Measurements from ENCODE around the gene RPL10. TPM values are rescaled to one million over a fixed set of nuclear protein-coding genes. Genes with fewer than 3 reads are reported as not detected.
"Not testable (repeated sequence)": the region's sequence is repeated elsewhere in the genome, so short reads cannot be mapped to it uniquely, and the experiment has no call there.

RPL10 gene
- polyA plus RNA-seq, 3 donors, result 3,021 to 3,596 (median 3,323) TPM

- DNase-seq (ENCODE audit: extremely low read depth in 1 of 11, low read depth in 9 of 11, low spot score in 4 of 11), result no peak
Measured at GRCh38 chrX:154381271-154381670, 16.9 kb upstream of the RPL10 start.

- DNase-seq (ENCODE audit: extremely low read depth in 1 of 11, low read depth in 9 of 11, low spot score in 4 of 11), result no peak
Measured at GRCh38 chrX:154382483-154383069, 15.6 kb upstream of the RPL10 start.

GRCh38 chrX:154383359-154384283 lies 14.6 kb upstream of the RPL10 start:
- DNase-seq (ENCODE audit: extremely low read depth in 1 of 11, low read depth in 9 of 11, low spot score in 4 of 11), result no peak

GRCh38 chrX:154384284-154384892 lies 13.8 kb upstream of the RPL10 start:
- no peak for DNase-seq (ENCODE audit: extremely low read depth in 1 of 11, low read depth in 9 of 11, low spot score in 4 of 11)

- not testable (repeated sequence) for DNase-seq (ENCODE audit: extremely low read depth in 1 of 11, low read depth in 9 of 11, low spot score in 4 of 11)
Measured at GRCh38 chrX:154388094-154388493, 10.1 kb upstream of the RPL10 start.

DNA sequence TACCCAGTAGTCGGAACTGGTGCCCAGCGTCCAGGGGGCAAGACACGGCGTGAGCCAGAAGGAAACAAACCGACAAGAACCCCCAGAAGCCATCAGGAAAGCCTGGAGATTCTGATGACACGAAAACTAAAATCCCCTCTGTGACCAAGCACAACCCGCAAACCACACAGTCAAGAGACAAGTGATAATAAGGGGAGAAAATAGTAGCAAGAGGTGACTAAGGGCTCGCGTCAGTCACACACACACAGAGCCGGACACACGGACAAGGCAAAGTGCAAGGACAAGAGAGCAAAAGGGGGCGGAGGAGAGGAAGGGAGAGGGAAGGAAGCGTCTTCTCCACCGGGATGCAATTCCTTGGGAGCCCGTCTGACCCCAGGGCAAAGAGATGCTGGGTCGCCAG lies 9.5 kb upstream of the RPL10 start:
- DNase-seq (ENCODE audit: extremely low read depth in 1 of 11, low read depth in 9 of 11, low spot score in 4 of 11), result not testable (repeated sequence)

GRCh38 chrX:154389812-154390747 lies 8.1 kb upstream of the RPL10 start:
- DNase-seq (ENCODE audit: extremely low read depth in 1 of 11, low read depth in 9 of 11, low spot score in 4 of 11), result not testable (repeated sequence)

- DNase-seq (ENCODE audit: extremely low read depth in 1 of 11, low read depth in 9 of 11, low spot score in 4 of 11), result not testable (repeated sequence)
Measured at GRCh38 chrX:154396363-154396762, 1.8 kb upstream of the RPL10 start.

GRCh38 chrX:154396973-154397887 lies 947 bp upstream of the RPL10 start:
- peak in 1 of 11 donors; percentile 43 for DNase-seq (ENCODE audit: extremely low read depth in 1 of 11, low read depth in 9 of 11, low spot score in 4 of 11)

DNA sequence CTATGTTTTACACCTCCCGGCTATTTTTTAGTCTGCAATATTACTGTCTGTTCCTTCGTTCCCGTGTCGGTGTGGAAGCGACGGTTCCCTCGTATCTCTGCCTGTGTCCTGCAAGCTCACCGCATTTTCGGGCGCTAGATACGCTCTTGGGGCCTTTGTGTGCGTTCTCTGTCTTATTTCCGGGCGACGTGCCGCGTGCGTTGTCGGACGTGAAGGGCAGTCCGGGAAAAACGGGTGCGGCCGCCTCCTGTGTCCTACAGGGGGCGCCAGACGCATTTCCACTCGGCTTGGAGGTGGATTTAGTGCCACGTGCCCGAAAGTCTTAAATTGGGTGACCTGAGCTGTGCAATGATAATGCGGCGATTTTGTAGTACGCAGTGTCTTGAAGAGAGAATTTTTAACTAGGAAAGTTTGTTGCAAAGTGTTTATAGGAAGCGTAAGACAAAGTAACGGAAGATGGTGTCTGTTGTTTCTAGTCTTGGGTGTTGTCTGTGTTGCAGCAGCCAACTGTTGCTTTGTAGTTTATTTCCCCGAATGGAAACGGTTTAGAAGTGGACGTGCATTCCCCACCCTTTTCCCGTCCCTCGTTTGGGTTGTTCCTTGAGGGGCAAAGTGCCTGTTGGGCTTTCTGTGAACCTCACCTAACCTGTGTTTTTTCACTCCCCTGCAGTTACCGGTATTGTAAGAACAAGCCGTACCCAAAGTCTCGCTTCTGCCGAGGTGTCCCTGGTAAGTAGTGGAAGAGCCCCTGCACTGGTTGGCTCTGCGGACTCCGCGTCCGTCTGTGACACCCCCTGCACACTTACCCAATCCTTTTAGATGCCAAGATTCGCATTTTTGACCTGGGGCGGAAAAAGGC lies 720 bp downstream of the RPL10 start:
- peak in 5 of 11 donors; percentile 65 to 79 (median 75) for DNase-seq (ENCODE audit: extremely low read depth in 1 of 11, low read depth in 9 of 11, low spot score in 4 of 11)

GRCh38 chrX:154399527-154400368 lies 1.6 kb downstream of the RPL10 start:
- no peak for DNase-seq (ENCODE audit: extremely low read depth in 1 of 11, low read depth in 9 of 11, low spot score in 4 of 11)

DNA sequence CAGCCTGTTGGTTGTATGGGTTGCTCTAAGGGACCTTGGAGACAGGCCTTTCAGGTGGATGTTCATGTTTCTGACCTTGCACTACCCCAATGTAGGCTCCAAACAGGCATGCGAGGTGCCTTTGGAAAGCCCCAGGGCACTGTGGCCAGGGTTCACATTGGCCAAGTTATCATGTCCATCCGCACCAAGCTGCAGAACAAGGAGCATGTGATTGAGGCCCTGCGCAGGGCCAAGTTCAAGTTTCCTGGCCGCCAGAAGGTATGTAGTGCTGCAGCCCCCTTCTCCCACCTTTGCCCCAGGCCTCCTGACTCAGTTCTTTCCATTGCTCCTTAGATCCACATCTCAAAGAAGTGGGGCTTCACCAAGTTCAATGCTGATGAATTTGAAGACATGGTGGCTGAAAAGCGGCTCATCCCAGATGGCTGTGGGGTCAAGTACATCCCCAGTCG lies 2.2 kb downstream of the RPL10 start:
- DNase-seq (ENCODE audit: extremely low read depth in 1 of 11, low read depth in 9 of 11, low spot score in 4 of 11), result not testable (repeated sequence)

- no peak for DNase-seq (ENCODE audit: extremely low read depth in 1 of 11, low read depth in 9 of 11, low spot score in 4 of 11)
Measured at GRCh38 chrX:154401045-154401799, 3.0 kb downstream of the RPL10 start.

GRCh38 chrX:154401918-154402621 lies 3.9 kb downstream of the RPL10 start:
- DNase-seq (ENCODE audit: extremely low read depth in 1 of 11, low read depth in 9 of 11, low spot score in 4 of 11), result no peak

DNA sequence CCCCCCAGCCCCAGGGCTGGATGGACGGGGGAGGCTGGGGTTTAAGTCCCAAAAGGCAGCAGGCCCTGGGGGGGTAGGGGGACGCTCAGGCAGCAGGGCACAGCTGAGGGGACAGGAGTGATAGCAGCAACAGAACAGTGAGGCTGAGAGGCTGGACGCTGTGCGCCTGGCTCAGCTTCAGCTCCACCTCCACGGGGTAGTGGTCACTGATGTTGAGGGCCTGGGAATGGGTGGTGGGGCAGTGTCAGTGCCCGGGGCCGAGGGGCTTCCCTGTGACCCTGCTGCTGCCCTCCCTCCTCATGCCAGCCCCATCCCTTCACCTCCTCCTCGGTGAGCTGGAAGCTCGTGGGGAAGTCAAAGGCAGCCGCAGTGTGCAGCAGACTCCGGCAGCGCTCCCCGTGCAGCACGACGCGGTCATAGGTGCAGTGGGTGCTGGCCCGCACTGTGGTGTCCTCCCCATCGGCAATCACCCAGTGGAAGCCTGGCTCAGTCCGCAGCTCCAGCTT lies 4.5 kb downstream of the RPL10 start:
- DNase-seq (ENCODE audit: extremely low read depth in 1 of 11, low read depth in 9 of 11, low spot score in 4 of 11), result no peak
